ENCODE results near the gene NCSTN. TPM values are rescaled to one million over a fixed set of nuclear protein-coding genes. Genes with fewer than 3 reads are reported as not detected.
"Not testable (repeated sequence)": the region's sequence is repeated elsewhere in the genome, so short reads cannot be mapped to it uniquely, and the experiment has no call there.

The NCSTN gene
- total RNA-seq, 2 donors from 2014 or later, result 63.3 to 65.6 TPM

- H3K4me3 Mint-ChIP-seq, result no peak overlapping the region
- H3K36me3 Mint-ChIP-seq (ENCODE audit: low read depth), result no peaks in the 10 kb centered on the region
These were observed 25.9 kb downstream of the NCSTN start for GRCh38 chr1:160369087-160369486.

GRCh38 chr1:160370561-160371345 is 27.6 kb downstream of the NCSTN start:
- Mint-ChIP-seq H3K36me3 (ENCODE audit: low read depth) (no peaks in the 10 kb centered on the region), H3K27ac (no peak overlapping the region), H3K27me3 (peaks cover 4% of the 10 kb centered on the region), H3K4me3 (no peak overlapping the region), H3K4me1 (peaks cover 11% of the 10 kb centered on the region)
- ATAC-seq (no peak), DNase-seq (no peak)
- no peaks in the 10 kb centered on the region for H3K9me3 ChIP-seq (ENCODE audit: control insufficient read depth, low read length, poor library complexity, severe bottlenecking)

More at GRCh38 chr1:160369087-160369486, 25.9 kb downstream of the NCSTN start:
- Mint-ChIP-seq H3K27ac (no peak overlapping the region), H3K27me3 (no peaks in the 10 kb centered on the region), H3K4me1 (peaks cover 12% of the 10 kb centered on the region)
- no peak for ATAC-seq
- H3K9me3 ChIP-seq (ENCODE audit: control insufficient read depth, low read length, poor library complexity, severe bottlenecking), result no peaks in the 10 kb centered on the region
- no peak for DNase-seq

- H3K27me3 Mint-ChIP-seq, result peaks cover 9% of the 10 kb centered on the region
- H3K27ac Mint-ChIP-seq, result no peak overlapping the region
- H3K4me3 Mint-ChIP-seq, result no peak overlapping the region
- no peaks in the 10 kb centered on the region for H3K36me3 Mint-ChIP-seq (ENCODE audit: low read depth)
- DNase-seq, result no peak
- no peak for ATAC-seq
- no peaks in the 10 kb centered on the region for H3K9me3 ChIP-seq (ENCODE audit: control insufficient read depth, low read length, poor library complexity, severe bottlenecking)
- H3K4me1 Mint-ChIP-seq, result peaks cover 13% of the 10 kb centered on the region
These were observed 28.1 kb downstream of the NCSTN start for GRCh38 chr1:160371346-160371631.

- peaks cover 18% of the 10 kb centered on the region for H3K4me1 Mint-ChIP-seq
- DNase-seq (no peak), ATAC-seq (no peak)
- no peaks in the 10 kb centered on the region for H3K36me3 Mint-ChIP-seq (ENCODE audit: low read depth)
- H3K4me3 Mint-ChIP-seq, result no peak overlapping the region
- H3K27ac Mint-ChIP-seq, result no peak overlapping the region
- no peaks in the 10 kb centered on the region for H3K9me3 ChIP-seq (ENCODE audit: control insufficient read depth, low read length, poor library complexity, severe bottlenecking)
- H3K27me3 Mint-ChIP-seq, result peaks cover 10% of the 10 kb centered on the region
These were observed 28.6 kb downstream of the NCSTN start for GRCh38 chr1:160371756-160372155.

- Mint-ChIP-seq H3K36me3 (ENCODE audit: low read depth) (no peaks in the 10 kb centered on the region), H3K27ac (no peak overlapping the region), H3K27me3 (peaks cover 10% of the 10 kb centered on the region), H3K4me3 (no peak overlapping the region), H3K4me1 (peaks cover 17% of the 10 kb centered on the region)
- no peak for DNase-seq
- H3K9me3 ChIP-seq (ENCODE audit: control insufficient read depth, low read length, poor library complexity, severe bottlenecking), result no peaks in the 10 kb centered on the region
- no peak for ATAC-seq
These were observed 30.5 kb downstream of the NCSTN start for GRCh38 chr1:160373696-160374095.

- Mint-ChIP-seq H3K4me3 (no peak overlapping the region), H3K27me3 (peaks cover 10% of the 10 kb centered on the region), H3K4me1 (peaks cover 17% of the 10 kb centered on the region), H3K36me3 (ENCODE audit: low read depth) (no peaks in the 10 kb centered on the region), H3K27ac (no peak overlapping the region)
- no peaks in the 10 kb centered on the region for H3K9me3 ChIP-seq (ENCODE audit: control insufficient read depth, low read length, poor library complexity, severe bottlenecking)
- DNase-seq (no peak), ATAC-seq (no peak)
These were observed 31.3 kb downstream of the NCSTN start for GRCh38 chr1:160374306-160375110.

GRCh38 chr1:160375788-160376524 is 32.8 kb downstream of the NCSTN start:
- no peak overlapping the region for H3K27ac Mint-ChIP-seq
- H3K4me3 Mint-ChIP-seq, result peak overlapping the region; percentile 56
- no peaks in the 10 kb centered on the region for H3K9me3 ChIP-seq (ENCODE audit: control insufficient read depth, low read length, poor library complexity, severe bottlenecking)
- peaks cover 17% of the 10 kb centered on the region for H3K4me1 Mint-ChIP-seq
- DNase-seq, result no peak
- H3K27me3 Mint-ChIP-seq, result peaks cover 10% of the 10 kb centered on the region
- H3K36me3 Mint-ChIP-seq (ENCODE audit: low read depth), result no peaks in the 10 kb centered on the region
- ATAC-seq, result peak; percentile 28

- DNase-seq (no peak), ATAC-seq (peak; percentile 74)
- H3K36me3 Mint-ChIP-seq (ENCODE audit: low read depth), result no peaks in the 10 kb centered on the region
- H3K27me3 Mint-ChIP-seq, result peaks cover 10% of the 10 kb centered on the region
- H3K4me1 Mint-ChIP-seq, result peaks cover 17% of the 10 kb centered on the region
- H3K27ac Mint-ChIP-seq, result no peak overlapping the region
- peak overlapping the region; percentile 56 for H3K4me3 Mint-ChIP-seq
- no peaks in the 10 kb centered on the region for H3K9me3 ChIP-seq (ENCODE audit: control insufficient read depth, low read length, poor library complexity, severe bottlenecking)
These were observed 33.4 kb downstream of the NCSTN start for GRCh38 chr1:160376525-160377131.

GRCh38 chr1:160377585-160378206 is 34.5 kb downstream of the NCSTN start:
- no peak for DNase-seq
- Mint-ChIP-seq H3K4me3 (no peak overlapping the region), H3K27me3 (peaks cover 10% of the 10 kb centered on the region), H3K4me1 (peaks cover 17% of the 10 kb centered on the region), H3K27ac (no peak overlapping the region), H3K36me3 (ENCODE audit: low read depth) (no peaks in the 10 kb centered on the region)
- no peaks in the 10 kb centered on the region for H3K9me3 ChIP-seq (ENCODE audit: control insufficient read depth, low read length, poor library complexity, severe bottlenecking)
- no peak for ATAC-seq

GRCh38 chr1:160384812-160385211 is 41.6 kb downstream of the NCSTN start:
- H3K36me3 Mint-ChIP-seq (ENCODE audit: low read depth); DNase-seq; H3K27me3 Mint-ChIP-seq; H3K4me3 Mint-ChIP-seq; H3K27ac Mint-ChIP-seq; H3K4me1 Mint-ChIP-seq; H3K9me3 ChIP-seq (ENCODE audit: control insufficient read depth, low read length, poor library complexity, severe bottlenecking); ATAC-seq: not testable (repeated sequence)

- not testable (repeated sequence) for H3K4me1 Mint-ChIP-seq; H3K27ac Mint-ChIP-seq; H3K9me3 ChIP-seq (ENCODE audit: control insufficient read depth, low read length, poor library complexity, severe bottlenecking); H3K4me3 Mint-ChIP-seq; DNase-seq; ATAC-seq; H3K36me3 Mint-ChIP-seq (ENCODE audit: low read depth)
- peaks cover 21% of the 10 kb centered on the region for H3K27me3 Mint-ChIP-seq
These were observed 45.2 kb downstream of the NCSTN start for GRCh38 chr1:160388406-160388805.

- Mint-ChIP-seq H3K4me1 (peaks cover 6% of the 10 kb centered on the region), H3K36me3 (ENCODE audit: low read depth) (peaks cover 3% of the 10 kb centered on the region), H3K27me3 (peaks cover 52% of the 10 kb centered on the region), H3K4me3 (no peak overlapping the region), H3K27ac (no peak overlapping the region)
- DNase-seq (no peak), ATAC-seq (no peak)
- H3K9me3 ChIP-seq (ENCODE audit: control insufficient read depth, low read length, poor library complexity, severe bottlenecking), result no peaks in the 10 kb centered on the region
These were observed 51.5 kb downstream of the NCSTN start for GRCh38 chr1:160394673-160395072.

Data from T-helper 17 cell (primary cell).